ENCODE data around the gene CPE.

Gene CPE

DNA sequence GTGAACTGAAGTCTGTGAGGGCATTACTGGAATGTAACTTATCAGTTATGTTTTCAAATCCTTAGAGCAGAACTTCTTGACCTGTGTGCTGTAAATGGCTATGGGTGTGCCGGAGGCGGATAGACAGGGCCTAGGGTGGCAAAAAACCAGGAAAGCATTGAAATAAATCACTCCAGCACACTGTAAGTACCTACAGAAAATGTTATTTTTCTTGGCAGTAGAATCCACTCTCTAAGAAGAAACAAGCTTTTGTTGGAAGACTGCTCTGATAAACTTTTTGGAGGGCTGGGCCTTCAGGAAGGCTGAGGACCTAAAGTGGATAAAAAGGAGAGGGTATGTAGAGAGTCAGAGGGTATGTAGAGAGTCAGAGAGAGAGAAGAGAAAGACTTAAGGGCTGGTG is 14.9 kb downstream of the CPE start:
- no peak for DNase-seq (ENCODE audit: low read depth, low spot score)
- H3K4me3 ChIP-seq (ENCODE audit: low read length) = no peak overlapping the region

DNA sequence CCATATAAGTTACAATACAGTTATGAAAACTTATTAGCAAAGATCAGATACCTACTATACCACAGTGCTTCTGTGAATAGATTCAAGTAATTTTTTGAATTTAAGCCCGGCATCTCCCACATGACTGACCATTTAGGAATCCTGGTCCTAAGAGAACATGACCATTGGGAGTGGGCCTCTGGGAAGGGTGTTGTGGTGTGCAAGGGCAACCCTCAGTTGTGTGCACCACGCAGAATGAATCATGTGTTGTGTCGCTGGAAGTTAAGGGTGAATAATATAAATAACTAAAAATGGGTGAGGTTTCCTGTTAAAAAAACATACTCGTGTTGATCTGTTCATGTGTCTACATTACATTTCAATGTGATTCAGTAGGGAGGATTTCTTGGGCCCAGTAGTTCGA is 15.5 kb downstream of the CPE start:
- DNase-seq (ENCODE audit: low read depth, low spot score) = no peak
- H3K4me3 ChIP-seq (ENCODE audit: low read length) = no peak overlapping the region

DNA sequence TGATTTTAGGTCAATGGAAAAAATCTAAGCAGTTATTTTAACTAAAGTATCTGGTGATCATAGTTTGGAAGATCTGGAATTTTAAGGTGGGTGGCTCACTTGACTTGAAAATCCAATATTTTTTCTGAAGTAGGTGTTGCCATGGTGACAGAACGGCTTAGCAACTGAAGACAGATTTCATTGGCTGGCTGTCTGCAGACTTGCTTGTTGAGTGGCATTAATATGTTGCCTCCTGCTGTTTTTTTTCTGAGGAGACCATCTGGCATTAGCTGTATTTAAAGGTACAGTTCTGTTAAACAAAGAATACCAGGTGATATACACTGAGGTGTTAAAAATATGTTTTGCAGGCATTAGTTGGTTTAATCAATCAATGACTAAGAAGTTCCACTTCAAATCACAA is 19.8 kb downstream of the CPE start:
- peak; percentile 51 for DNase-seq (ENCODE audit: low read depth, low spot score)
- no peak overlapping the region for H3K4me3 ChIP-seq (ENCODE audit: low read length)

DNA sequence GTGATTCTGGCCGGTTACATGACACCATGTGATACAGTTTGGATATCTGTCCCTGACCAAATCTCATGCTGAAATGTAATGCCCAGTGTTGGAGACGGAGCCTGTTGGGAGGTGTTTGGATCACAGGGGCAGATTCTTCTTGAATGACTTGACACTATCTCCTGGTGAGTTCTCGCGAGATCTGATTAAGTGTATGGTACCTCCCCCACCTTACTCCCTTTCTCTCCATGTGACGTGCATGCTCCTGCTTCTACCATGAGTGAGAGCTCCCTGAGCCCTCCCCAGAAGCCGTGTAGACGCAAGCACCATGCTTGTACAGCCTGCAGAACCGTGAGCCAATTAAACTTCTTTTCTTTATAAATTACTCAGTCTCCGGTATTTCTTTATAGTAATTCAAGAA is 23.6 kb downstream of the CPE start:
- H3K4me3 ChIP-seq (ENCODE audit: low read length) = no peak overlapping the region
- no peak for DNase-seq (ENCODE audit: low read depth, low spot score)

DNA sequence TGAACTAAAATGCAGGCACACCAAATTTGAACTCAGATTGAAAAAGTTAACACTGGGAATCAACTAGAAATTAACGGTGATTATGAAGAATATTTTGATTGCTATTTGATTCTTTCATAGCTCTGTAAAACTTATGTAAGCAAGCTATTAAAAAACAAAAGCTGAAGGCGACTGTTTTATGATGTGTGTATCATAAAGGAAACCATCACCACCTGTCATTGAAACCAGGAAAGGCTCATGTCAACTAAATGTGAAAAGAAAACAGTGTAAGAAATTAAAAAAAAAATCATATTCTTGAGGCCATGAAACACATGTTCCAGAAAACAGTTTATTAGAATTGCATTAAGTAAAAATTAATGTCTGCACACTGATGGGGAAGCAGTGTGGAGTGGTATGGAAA is 24.2 kb downstream of the CPE start:
- no peak for DNase-seq (ENCODE audit: low read depth, low spot score)

DNA sequence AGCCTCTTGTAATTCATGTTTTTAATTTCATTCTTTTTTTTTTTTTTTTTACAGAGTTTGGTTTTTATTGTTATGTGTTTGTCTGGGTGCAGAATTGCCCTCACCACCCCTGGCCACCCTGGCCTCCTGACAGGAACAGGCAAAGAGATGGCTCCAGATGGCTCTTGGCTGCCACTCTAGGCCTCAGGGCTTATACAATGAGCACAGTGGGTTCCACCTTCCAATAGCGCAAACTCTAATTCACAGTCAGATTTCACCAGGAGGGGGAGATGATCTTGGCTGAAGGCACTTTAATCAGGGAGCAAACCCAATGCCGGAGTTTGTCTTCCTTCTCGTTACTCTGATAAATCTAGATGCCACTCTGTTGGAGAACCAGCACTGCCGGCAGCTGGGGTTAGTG is 24.8 kb downstream of the CPE start:
- DNase-seq (ENCODE audit: low read depth, low spot score) = no peak
- H3K4me3 ChIP-seq (ENCODE audit: low read length) = no peak overlapping the region

More for the DNA sequence above, 24.2 kb downstream of the CPE start:
- H3K4me3 ChIP-seq (ENCODE audit: low read length) = no peak overlapping the region

DNA sequence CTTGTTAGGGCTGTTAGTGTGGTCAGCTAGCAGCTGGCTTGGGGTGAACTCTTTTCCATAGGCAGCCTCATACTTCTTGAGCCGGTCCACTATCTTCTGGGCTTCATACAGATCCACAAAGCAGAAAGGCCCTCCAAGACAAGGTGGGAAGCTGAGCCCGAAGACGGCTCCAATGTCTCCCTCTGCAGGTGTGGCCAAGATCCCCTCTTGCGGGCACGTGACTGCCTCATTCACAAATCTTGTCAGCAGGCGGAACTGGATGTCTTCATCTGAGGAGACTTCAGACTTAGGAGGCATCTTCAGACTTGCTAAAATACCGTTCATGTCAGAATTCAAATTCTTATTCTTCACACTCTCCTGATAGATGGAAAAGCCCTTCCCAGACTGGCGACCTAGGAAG is 25.3 kb downstream of the CPE start:
- no peak for DNase-seq (ENCODE audit: low read depth, low spot score)

DNA sequence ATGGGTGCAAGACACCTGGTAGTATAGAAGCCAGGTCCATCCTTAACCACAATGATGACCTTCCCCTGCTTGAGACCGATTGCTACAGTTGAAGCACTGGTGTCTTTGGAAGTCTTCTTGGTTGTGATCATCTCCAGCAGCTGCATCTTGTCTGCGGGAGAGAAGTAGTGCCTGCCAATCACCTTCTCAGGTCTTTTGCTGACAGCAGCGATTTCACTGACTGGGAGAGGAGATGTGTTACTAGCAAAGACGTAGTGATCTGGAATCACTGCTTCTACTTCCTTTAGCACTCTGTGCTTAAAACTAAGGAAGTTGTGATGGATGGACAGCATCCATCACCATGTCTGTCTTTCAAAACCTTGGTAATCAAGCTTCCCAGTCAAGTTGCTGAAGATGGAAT is 25.9 kb downstream of the CPE start:
- H3K4me3 ChIP-seq (ENCODE audit: low read length) = no peak overlapping the region
- no peak for DNase-seq (ENCODE audit: low read depth, low spot score)

More for the DNA sequence above, 25.3 kb downstream of the CPE start:
- H3K4me3 ChIP-seq (ENCODE audit: low read length) = no peak overlapping the region

DNA sequence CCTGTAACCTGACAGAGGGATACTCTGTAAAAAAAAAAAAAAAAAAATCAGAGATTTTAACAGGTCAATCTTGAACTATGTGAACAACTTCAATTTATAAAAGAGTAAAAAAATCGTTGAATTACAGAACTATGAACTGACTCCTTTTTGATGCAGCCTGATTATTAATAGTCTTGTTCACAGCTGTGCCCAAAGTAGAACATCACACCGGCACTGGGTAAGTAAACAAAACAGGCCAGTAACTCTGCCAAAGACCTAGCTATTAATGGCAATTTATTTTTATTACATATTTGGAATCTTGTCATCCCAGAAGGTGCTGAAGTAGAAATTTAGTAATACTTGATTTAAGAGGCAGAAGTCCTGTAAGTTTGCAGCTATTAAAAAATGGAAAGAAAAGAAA is 31.4 kb downstream of the CPE start:
- no peak for DNase-seq (ENCODE audit: low read depth, low spot score)

DNA sequence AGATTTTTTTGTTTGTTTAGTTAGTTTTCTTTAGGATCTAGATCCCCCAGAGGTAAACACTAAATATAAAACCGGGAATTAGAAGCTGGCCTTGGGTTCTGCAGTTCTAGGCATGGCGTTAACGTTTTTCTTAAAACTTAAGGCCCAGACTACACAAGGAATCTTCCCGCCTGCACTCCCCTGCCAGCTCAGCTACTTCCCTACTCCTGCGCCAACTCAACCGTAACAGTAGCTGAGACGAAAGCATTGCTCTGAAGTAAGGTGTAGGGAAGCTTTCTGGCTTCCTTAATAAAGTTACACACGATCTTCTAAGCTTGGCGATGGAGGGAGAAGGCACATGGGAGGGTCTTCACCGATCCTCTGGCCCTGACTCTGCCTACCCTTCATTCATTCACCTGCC is 37.1 kb downstream of the CPE start:
- DNase-seq (ENCODE audit: low read depth, low spot score) = no peak
- H3K4me3 ChIP-seq (ENCODE audit: low read length) = no peak overlapping the region

More for the DNA sequence above, 31.4 kb downstream of the CPE start:
- no peak overlapping the region for H3K4me3 ChIP-seq (ENCODE audit: low read length)

DNA sequence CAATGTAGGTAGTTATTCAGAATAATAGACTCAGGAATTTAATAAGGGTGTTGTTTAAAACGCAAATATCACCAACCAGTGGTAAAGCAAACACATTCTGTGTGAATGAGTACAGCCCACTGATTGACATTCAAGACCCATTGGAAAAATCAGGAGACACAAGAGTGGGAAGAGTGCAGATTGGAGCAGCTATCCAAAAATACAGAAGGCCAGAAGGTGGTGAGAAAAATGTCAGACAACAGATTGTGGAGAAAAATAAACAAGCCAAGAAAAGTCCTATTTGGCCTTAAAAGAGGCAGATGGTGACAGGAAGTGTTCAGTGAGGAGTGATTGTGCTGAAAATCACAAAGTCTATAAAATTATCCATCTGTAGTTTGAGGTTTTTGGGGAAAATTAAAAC is 39.3 kb downstream of the CPE start:
- DNase-seq (ENCODE audit: low read depth, low spot score) = no peak

DNA sequence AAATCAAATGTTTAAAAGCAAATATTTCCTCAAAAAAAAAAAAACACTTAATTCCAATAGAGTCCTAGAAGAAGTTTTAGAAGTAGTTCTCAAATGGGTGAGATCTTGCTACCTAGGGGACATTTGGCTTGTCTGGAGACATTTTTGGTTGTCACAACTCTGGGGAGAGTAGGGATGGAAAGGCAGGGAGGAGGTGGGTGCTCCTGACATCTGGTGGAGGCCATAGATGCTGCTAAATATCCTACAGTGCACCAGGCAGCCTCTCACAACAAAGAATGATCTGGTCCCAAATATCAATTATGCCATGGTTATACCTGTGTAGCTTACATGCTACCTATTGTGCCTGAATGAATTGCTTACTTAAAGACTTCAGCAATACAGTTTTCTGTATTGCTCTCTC is 46.8 kb downstream of the CPE start:
- no peak for DNase-seq (ENCODE audit: low read depth, low spot score)
- H3K4me3 ChIP-seq (ENCODE audit: low read length) = no peak overlapping the region

More for the DNA sequence above, 39.3 kb downstream of the CPE start:
- H3K4me3 ChIP-seq (ENCODE audit: low read length) = no peak overlapping the region

DNA sequence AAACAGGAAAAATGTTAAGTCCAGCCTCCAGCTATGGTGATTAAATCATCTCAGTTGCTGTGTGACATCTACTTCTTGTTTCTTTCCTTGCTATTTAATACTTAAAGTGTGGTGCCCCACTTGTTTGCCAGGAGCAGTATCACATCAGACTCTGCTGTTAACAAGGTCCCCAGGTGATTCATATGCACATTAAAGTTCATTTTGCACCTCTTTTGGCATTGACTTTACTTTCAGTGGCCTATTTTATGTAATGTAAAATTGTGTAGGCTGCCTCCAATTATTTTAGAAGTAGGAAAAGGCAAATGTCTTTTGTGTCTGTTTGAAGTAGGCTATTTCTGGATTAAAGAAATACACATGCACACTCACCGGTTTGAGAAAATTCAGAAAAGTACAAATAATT is 47.5 kb downstream of the CPE start:
- H3K4me3 ChIP-seq (ENCODE audit: low read length) = no peak overlapping the region
- DNase-seq (ENCODE audit: low read depth, low spot score) = no peak

DNA sequence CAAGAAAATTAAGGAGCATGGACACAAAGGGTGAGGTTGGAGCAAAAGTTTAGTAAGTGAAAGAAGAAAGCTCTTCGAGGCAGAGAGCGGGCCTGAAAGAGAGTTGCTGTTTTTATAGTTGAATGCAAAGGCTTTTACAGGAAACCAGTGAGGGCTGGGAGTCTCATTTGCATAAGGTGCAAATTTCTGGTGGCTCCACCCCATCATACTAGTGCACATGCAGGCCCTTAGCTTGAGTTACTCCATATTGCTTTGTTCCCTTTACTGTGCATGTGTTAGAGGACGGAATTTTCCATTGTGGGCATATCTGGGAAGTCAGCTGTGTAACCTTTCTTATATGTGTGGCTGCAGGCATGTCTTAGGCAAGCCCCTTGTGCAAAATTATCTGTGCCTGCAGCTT is 48.0 kb downstream of the CPE start:
- no peak for DNase-seq (ENCODE audit: low read depth, low spot score)
- no peak overlapping the region for H3K4me3 ChIP-seq (ENCODE audit: low read length)

DNA sequence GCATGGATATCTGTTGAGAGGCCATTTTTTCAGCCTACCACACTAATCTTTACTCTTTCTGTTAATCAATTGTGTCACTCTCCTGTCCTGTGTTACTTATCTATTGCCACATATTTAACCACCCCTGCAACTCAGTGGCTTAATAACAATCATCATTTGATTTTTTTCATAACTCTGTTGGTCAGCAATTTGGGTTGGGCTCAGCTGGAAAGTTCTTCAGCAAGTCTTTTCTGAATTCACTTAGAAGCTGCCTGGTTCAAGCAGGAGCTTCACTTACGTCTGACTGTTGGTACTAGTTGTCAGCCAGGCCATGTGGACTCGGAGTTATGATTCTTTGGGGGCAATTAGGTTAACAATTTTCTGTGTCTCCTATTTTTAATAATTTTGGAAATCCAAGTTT is 50.1 kb downstream of the CPE start:
- no peak for DNase-seq (ENCODE audit: low read depth, low spot score)
- H3K4me3 ChIP-seq (ENCODE audit: low read length) = no peak overlapping the region

DNA sequence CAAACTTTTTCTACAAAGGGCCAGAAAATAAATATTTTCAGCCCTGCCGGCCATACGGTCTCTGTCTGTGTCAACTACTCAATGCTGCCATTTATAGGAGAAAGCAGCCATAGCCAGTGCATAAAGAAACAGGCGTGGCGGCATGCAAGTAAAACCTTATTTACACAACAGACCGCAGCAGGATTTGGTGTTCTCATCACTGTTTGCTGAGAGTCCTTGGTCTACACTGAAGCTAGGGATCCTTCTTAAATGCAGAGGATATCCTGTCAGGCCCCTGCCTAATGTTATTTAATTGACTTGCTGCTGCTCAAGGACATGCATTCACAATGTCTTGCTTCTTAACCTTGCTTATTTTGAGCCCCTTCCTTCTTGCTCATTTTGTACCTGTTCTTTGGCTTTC is 54.7 kb downstream of the CPE start:
- no peak overlapping the region for H3K4me3 ChIP-seq (ENCODE audit: low read length)

DNA sequence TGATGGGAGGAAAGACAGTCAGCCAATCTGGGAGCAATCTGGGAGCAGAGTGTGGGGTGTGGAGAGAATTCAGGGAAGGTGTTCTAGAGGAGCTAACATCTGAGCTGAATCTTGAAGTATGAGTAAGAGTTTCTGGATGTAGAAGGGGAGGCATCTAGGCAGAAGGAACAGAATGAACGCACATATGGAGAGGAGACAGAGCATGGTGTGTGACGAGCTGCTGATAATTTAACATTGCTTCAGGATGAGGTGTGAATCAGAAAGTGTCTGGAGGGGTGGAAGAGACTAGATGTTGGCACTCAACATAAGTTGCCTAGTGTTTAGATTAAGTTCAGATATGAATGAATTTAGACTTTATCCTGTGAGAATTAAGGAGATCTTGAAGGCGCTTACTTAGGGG is 58.9 kb downstream of the CPE start:
- no peak for DNase-seq (ENCODE audit: low read depth, low spot score)
- no peak overlapping the region for H3K4me3 ChIP-seq (ENCODE audit: low read length)

More for the DNA sequence above, 54.7 kb downstream of the CPE start:
- DNase-seq (ENCODE audit: low read depth, low spot score) = no peak

DNA sequence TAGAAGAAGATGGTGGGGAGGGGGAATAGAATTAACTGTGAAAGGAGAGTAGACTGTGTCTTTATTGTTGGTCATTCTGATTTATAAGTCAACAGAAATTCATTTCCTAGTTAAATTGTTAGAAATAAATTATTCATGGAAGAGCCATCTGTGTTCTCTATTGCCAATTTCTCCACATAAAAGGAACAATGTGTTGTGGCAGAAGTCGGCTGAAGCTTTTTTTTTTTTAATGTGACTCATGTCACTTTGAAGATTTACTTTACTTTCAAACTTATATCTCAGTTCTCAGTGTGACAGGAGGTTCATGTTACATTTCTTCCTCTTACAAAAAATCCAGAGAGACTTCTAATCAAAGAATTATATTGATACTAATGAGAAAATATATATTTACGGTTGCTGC is 60.5 kb downstream of the CPE start:
- H3K4me3 ChIP-seq (ENCODE audit: low read length) = no peak overlapping the region
- no peak for DNase-seq (ENCODE audit: low read depth, low spot score)

DNA sequence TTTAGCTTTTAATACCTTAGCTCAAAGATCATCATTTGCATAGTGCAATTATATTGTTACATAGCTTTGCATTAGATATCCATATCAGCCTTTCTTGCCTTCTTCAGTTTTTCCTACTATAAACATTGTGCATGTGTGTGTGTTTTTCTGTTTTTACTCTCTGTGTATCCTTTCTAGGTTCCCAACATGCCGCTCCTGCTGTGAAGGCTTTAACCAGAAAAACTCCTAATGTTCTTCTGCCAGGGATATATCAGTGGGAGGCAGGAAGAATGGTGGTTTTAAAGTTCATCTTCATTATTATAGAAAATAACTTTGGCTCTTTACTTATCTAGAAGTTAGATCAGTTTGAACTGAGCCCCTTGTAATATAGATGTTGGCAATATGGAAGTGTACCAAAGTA is 61.2 kb downstream of the CPE start:
- no peak for DNase-seq (ENCODE audit: low read depth, low spot score)
- H3K4me3 ChIP-seq (ENCODE audit: low read length) = no peak overlapping the region

DNA sequence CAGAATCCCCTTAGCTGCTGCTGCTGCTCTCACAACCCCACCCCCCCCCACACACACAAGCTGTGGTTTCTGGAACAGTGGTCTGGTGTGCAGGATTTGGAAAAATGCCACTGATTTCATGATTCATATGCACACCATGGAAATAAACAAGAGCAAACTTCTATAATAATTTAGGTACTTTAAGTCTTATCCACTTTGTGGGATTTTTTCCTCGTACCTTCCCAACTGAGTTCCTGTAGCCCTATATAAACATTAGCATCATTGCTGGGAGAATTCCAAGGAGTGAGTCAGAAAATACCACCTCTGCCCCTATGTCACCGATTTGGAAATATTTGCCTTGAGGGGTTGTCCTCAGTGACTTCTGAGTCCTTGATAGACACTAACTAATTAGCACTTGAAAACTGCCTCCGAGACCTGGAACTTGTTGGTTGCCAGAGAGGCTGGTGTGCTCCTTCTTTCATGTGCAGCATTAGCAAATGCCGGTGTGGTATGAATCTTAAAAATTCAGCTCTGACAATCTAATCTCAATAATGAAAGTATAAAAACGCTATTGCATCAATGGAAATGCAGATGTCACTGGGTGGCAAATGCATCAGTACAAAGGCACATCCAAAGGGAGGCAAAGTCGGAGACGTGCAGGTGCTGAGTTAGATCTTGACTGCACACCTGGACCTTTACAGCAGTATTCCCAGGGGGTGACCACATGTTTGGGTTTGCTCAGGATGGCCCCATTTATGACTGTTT is 61.8 kb downstream of the CPE start:
- no peak overlapping the region for H3K4me3 ChIP-seq (ENCODE audit: low read length)
- no peak for DNase-seq (ENCODE audit: low read depth, low spot score)

DNA sequence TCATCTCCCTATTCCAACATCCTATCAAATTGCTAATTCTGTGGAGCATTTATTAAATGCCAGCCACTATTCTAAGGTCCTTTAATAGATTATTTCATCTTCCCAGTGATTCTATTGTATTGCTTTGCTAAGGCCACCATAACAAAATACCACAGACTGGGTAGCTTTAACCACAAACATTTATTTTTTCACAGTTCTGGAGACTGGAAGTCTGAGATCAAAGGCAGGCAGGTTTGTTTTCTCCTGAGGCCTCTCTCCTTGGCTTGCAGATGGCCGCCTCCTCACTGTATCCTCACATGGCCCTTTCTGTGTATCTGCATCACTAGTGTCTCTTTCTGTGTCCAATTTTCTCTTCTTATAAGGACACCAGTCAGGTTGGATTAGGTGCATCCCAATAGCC is 64.5 kb downstream of the CPE start:
- no peak overlapping the region for H3K4me3 ChIP-seq (ENCODE audit: low read length)
- no peak for DNase-seq (ENCODE audit: low read depth, low spot score)

DNA sequence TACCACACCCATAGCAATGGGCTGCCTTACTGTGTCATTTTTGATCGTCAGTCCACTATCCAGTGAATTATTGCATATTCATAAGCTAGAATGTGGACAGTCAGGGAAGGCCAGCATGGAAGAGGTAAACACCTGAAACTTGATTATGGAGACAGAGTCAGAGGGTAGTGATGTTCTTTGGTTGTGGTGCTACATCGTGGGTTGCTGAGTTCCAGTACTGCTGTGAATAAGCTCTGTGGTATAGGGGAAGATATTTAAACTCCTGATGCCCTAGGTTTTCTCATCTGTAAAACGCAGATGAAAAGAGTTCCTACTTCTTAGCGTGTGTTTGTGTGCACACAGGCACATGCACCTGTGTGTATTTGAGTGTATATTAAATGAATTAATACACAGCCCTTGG is 69.9 kb downstream of the CPE start:
- no peak overlapping the region for H3K4me3 ChIP-seq (ENCODE audit: low read length)

More for the DNA sequence above, 69.9 kb downstream of the CPE start:
- no peak for DNase-seq (ENCODE audit: low read depth, low spot score)

All from Jurkat, Clone E6-1 (cell line).